CD4-positive, alpha-beta T cell treated with Interleukin-6 for 4 hours (primary cell): ENCODE results near the gene FUT7.

Experiments
- DNase-seq: peaks from one replicate; pipeline ENCODE4 v3.0.0-alpha.2; 2020; ENCODE audit warnings: mixed read lengths

FUT7 gene

GRCh38 chr9:137032858-137033257, 970 bp upstream of the FUT7 start:
- peak; percentile 27 for DNase-seq

GRCh38 chr9:137030538-137031527, 1.1 kb downstream of the FUT7 start:
- peak; percentile 53 for DNase-seq

- DNase-seq = no peak
Observed at GRCh38 chr9:137030006-137030405, 1.9 kb downstream of the FUT7 start.

DNA sequence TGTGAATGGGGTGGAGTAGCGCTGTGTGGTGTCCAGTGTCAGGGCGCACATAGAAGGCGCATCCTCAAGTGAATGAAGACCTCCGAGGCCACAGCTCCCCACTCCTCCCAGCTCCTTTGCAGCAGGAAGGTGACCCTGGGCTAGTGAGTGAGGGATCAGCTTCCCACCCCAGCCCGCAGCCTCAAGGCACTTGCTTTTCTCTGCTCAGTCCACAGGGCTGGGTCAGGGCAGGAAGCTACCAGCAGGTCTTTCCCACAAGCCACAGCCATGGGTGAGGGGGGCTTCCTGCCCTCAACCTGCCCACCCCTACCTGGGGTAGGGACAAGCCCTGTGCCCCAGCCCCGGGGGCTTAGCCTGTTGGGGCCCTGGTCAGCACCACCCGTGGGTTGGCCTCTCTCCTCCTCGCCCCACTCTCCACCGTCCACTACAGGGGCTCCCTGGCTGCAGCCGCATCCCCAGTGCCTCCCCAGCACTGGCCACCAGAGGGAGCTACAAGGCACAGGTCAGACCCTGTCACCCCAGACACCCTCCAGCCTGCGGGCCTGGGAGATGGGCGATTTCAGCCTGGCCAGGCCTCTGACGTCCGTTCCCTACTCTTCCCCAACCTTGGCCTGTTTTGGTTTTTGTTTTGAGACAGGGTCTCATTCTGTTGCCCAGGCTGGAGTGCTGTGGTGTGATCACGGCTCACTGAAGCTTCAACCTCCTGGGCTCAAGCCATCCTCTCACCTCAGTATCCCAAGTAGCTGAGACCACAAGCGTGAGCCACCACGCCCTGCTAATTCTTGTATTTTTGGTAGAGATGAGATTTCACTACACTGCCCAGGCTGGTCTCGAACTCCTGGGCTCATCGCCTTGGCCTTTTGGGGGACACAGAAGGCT, 2.6 kb downstream of the FUT7 start:
- DNase-seq = peak; percentile 79

DNA sequence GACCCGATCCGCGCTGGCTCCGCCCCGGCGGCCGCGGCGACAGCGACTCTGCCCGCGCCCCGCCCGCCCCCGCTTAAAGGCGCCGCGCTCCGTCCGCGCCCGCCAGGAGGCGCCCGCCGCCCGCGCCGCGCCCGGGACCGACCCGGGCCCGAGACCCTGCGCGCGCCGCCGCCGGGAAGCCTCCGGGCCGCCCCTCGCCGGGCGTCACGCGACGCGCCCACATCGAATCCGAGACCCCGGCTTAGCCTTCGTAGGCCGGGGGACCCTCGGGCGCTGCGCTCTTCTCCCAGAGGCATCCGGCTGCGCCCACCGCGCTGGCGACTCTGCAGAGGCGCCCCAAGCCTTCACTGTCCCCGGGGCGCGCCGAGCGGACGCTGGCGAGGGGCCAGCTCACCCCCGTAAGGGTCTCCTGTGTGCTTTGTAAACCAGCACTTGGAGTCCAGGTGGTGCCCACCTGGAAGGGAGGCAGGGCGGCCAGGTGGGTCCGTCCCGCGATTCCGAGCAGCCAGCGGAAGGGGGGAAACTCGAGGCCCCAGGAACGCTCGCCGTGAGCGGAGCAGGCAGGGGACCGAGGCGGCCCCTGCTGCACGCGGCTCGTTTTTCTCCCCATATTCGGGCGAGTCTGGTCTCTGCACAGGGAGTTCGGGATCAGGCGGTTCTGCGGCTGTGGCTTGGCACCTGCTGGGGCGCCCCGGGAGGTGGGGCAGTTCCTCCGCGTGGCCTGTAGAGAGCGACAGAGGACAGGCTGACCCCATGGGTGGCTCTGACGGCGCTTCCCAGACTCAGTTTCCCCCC, 3.4 kb downstream of the FUT7 start:
- DNase-seq = peak; percentile 81

- DNase-seq = no peak
Observed at GRCh38 chr9:137027369-137028262, 4.3 kb downstream of the FUT7 start, which contains the start of gene ABCA2. Gene ABCA2, minus strand, starts transcription at chr9:137028237. Its CDS starts 97 bp downstream, at chr9:137028140.

- DNase-seq = no peak
Observed at GRCh38 chr9:137026828-137027227, 5.1 kb downstream of the FUT7 start.

DNA sequence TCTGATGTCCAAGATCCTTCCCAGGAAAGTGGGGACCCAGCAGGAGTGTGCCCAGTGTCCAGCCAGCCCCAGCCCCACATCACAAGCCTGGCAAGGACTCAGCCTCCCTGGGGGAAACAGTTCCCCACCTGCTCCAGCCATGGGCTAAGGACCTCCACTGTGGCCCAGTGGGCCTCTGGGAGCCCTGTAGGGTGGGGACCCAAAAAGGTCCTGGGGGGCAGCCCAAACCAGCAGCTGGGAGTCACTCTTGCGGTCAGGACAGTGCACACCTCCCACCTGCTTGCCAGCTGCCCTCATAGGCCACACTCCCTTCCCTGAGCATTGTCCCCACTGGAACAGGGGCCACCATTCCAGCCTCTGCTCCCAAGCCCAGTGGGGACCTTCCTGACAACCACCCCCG, 5.5 kb downstream of the FUT7 start:
- no peak for DNase-seq

DNA sequence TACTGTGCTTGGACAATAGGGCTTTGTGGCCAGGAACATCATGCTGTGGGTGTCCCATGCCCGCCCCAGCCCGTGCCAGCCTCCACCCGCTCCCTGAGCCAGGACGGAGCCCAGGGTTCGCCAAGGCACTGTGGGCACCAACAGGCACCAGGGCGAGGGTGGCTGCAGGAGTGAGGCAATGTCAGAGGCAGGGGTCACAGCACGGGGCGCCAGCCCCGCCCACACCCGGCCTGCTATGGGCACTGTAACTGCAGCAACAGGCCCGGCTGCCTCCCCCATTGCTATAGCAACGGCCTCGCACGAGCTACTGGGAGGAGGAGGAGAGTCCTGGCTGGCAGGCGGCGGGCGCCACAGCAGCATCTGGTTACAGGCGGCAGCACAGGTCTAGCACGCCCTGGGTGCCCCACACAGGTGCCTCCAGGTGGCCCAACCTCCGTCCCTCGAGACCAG, 6.3 kb downstream of the FUT7 start:
- DNase-seq = no peak

- no peak for DNase-seq
Observed at GRCh38 chr9:137023583-137023991, 8.3 kb downstream of the FUT7 start.

DNA sequence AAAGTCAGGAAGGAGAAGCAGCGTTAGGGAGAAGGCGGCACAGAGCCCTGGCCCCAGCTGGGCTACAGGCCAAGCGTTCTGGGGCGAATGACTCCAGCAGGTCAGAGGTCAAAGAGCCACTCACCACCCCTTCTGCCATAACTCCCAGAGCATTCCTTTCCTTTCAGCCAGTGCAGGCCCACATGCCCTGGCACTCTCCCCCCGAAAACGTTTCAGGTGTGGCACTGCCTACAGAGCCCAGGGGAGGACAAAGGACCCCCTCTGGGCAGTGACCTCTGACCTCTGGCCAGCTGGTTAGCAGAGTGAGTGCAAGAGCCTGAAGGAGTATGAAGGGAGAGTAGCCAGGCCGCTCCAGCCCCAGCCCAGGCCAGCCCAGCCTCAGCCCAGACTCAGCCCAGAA, 8.7 kb downstream of the FUT7 start:
- no peak for DNase-seq

GRCh38 chr9:137022662-137023008, 9.3 kb downstream of the FUT7 start:
- DNase-seq = no peak

DNA sequence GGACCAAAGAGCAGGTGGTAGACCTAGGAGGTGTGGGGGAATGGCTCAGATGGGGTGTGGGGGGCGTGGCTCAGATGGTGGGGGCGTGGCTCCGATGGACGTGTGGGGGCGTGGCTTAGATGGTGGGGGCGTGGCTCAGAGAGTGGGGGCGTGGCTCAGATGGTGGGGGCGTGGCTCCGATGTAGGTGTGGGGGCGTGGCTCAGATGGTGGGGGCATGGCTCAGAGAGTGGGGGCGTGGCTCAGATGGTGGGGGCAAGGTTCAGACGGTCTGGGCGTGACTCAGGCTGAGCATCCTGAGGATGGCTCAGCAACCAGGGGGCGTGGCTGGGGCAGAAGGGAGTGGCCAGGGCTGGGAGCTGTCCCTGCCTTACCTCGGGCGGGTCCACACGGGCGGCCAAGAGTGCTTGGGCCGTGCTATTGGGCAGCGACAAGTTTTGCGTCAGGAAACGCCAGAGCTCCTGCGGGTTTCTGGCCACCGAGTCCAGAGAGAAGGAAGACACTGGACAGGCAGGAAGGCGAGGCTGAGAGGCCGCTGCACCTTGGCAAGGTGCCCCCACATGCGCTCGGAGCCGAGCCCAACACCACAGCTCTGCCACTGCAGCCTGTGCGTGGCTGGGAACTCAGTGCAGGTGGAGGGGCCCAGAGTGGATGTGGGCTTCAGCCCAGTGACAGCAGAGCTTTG, 9.8 kb downstream of the FUT7 start:
- DNase-seq = peak; percentile 72

GRCh38 chr9:137021568-137021978, 10.3 kb downstream of the FUT7 start:
- no peak for DNase-seq

DNA sequence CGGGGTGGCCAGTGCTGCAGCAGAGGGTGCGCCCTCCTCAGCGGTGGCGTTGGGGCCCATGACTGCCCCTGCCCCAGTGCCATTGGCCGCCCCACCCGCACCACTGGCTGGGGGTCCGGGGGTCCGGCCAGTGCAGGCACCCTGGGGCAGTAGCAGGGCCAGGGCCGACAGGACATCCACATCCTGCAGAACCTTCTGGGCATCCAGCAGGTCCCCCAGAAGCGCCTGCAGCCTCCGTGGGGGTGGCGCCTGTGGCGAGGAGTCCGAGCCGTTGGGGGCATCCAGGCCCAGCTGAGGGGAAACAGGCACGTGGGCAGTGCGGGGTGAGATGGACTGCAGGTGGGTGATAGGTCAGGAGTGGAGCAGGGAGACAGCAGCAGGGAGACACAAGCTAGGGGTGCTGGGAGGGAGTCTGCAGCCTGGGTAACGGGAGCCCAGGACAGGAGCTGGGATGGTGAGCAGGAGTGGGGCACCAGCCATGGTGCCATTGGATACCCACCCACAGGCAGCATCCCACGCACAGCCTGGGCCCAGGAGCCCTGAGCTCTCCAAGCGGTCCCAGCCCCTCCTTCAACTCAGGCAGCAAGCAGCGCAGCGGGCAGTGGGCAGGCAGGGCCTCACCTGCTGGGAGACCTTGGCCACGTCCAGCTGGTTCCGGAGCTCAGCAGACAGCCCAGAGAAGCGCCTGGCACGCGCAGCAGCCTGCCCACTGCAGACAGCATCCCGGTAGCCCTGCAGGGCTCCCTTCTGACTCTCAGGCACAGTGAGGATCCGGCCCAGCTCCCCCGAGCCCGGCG, 10.9 kb downstream of the FUT7 start:
- DNase-seq = no peak

- DNase-seq = no peak
Observed at GRCh38 chr9:137019891-137020683, 11.8 kb downstream of the FUT7 start.

DNA sequence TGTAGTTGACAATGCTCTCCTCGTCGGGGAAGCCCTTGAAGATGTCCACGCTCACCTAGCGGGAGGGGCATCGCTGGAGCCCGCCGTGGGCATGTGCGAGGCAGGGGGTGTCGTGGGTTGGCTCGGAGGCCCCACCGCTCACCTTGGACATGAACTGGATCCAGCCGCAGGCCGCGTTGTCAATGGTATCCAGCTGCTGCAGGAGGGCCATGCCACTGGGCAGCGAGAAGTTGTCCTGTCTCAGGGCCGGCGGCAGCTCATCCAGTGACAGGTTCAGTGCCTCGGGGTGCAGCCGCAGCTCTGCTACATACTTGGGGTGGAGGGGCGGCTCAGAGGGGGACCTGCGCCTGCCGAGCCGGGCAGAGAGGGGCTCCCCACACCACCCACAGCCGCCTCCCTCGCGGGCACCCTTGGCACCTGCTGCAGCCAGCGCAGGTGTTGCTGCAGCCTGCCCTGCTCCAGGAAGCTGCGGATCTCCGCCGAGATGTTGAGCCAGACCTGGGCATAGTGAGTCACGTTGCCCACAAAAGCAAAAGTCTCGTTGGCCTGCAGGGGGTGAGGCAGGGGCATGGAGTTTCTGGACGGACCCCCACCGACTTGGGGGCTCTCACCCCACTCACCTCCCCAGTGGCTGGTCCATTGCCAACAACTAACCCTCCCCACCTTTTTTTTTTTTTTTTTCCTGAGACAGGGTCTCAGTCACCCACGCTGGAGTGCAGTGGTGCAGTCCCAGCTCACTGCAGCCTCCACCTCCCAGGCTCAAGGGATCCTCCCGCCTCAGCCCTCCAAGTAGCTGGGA, 12.9 kb downstream of the FUT7 start:
- DNase-seq = no peak

DNA sequence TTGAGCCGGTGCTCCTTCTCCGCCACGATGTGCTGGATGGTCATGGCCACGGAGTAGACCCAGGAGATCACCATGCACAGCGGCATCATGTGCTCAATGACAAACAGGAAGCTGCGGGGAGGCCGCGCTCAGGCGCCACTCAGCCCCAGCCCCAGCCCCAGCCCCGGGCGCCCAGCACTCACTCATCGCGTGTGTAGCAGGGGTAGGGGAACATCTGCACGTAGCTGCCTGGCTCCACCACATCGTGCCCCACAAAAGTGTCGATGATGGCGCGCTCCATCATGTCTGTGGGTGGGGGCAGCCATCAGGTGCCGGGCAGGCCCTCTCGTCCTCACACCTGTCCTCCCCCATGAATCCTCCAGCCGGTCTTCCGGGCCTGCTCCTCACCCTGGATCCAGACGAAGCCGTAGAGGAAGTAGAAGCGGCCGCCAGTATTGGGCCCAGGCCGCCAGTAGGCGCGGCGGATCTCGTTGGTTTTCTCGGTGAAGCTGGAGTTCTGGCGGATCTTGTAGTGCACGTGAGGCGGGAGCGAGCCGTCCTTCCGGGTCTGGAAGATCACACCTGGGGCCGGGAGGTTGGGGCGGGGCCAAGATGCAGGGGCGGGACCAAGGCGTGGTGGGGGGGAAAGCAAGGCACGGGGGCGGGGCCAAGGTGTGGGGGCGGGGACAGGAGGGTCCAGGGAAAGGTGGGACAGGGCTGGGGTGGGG, 13.9 kb downstream of the FUT7 start:
- no peak for DNase-seq
